ENCODE results near the gene FURIN. TPM values are rescaled to one million over a fixed set of nuclear protein-coding genes. Genes with fewer than 3 reads are reported as not detected.
A peak's percentile ranks its signal among the peaks of the same experiment; 100 is the strongest.

The FURIN gene
- total and polyA plus RNA-seq, 9 of the 15 experiments (the other 6 are each of a cell fraction or from before 2014, with no cell fraction given): 0.92 to 99.9 (median 34.8) TPM

GRCh38 chr15:90901175-90902039, 33.0 kb downstream of the FURIN start (continued):
- peak; percentile 76 for TF ChIP-seq USF1 (CRISPR knock-in tag; IDR thresholded peaks at IDR 0.05)
- TF ChIP-seq, protein P1, sequence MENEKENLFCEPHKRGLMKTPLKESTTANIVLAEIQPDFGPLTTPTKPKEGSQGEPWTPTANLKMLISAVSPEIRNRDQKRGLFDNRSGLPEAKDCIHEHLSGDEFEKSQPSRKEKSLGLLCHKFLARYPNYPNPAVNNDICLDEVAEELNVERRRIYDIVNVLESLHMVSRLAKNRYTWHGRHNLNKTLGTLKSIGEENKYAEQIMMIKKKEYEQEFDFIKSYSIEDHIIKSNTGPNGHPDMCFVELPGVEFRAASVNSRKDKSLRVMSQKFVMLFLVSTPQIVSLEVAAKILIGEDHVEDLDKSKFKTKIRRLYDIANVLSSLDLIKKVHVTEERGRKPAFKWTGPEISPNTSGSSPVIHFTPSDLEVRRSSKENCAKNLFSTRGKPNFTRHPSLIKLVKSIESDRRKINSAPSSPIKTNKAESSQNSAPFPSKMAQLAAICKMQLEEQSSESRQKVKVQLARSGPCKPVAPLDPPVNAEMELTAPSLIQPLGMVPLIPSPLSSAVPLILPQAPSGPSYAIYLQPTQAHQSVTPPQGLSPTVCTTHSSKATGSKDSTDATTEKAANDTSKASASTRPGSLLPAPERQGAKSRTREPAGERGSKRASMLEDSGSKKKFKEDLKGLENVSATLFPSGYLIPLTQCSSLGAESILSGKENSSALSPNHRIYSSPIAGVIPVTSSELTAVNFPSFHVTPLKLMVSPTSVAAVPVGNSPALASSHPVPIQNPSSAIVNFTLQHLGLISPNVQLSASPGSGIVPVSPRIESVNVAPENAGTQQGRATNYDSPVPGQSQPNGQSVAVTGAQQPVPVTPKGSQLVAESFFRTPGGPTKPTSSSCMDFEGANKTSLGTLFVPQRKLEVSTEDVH (IDR thresholded peaks at IDR 0.05; ENCODE audit: low read depth, partially characterized antibody): peak; percentile 63
- no peak; the same call in 1 of the 2 replicates for TF ChIP-seq CREB3L1 (IDR thresholded peaks at IDR 0.05; ENCODE audit: borderline replicate concordance, low read depth)
- peak; percentile 8 to 60; a peak in 2 of 4 replicates for TF ChIP-seq MAZ (CRISPR knock-in tag; conservative IDR thresholded peaks at IDR 0.05 in 1 of 2, IDR thresholded peaks at IDR 0.05 in 1 of 2)
- no peak for TF ChIP-seq ZNF785 (CRISPR knock-in tag; IDR thresholded peaks at IDR 0.05)
- TF ChIP-seq TBL1XR1 (IDR thresholded peaks at IDR 0.05; ENCODE audit: low read length in 2 of 2): peak; percentile 61 to 94; a peak in 3 of 4 replicates
- peak; percentile 36; the same call in 1 of the 2 replicates for TF ChIP-seq JUN (IDR thresholded peaks at IDR 0.05; ENCODE audit: borderline replicate concordance, low read depth, low read length)
- no peak for TF ChIP-seq JUN (CRISPR knock-in tag; IDR thresholded peaks at IDR 0.05; ENCODE audit: borderline replicate concordance)
- TF ChIP-seq TOE1 (IDR thresholded peaks at IDR 0.05; ENCODE audit: borderline replicate concordance): no peak
- no peak for TF ChIP-seq TOE1 (CRISPR knock-in tag; IDR thresholded peaks at IDR 0.05; ENCODE audit: borderline replicate concordance, low read depth)
- TF ChIP-seq DEAF1 (CRISPR knock-in tag; IDR thresholded peaks at IDR 0.05): no peak
- no peak for TF ChIP-seq POLR3G (IDR thresholded peaks at IDR 0.05; ENCODE audit: extremely low read depth, insufficient read length, insufficient replicate concordance)
- no peak for TF ChIP-seq CTCF (IDR thresholded peaks at IDR 0.05 in 2 of 3, conservative IDR thresholded peaks at IDR 0.05 in 1 of 3; ENCODE audit: insufficient read depth in 2 of 3, low read depth in 1 of 3, low read length in 3 of 3)
- no peak for TF ChIP-seq HMG20B (CRISPR knock-in tag; IDR thresholded peaks at IDR 0.05)
- TF ChIP-seq FOXO4 (CRISPR knock-in tag; IDR thresholded peaks at IDR 0.05): no peak

All from K562 (cell line).